GOT3 (cell line): ENCODE measurements around the gene ENPP3.
A peak's percentile ranks its signal among the peaks of the same experiment; 100 is the strongest.

Source experiments
- DNase-seq: peaks from one replicate; lab custom pipeline; 2025; ENCODE audit warnings: mixed read lengths; lab: John Stamatoyannopoulos, UW

Gene ENPP3

DNA sequence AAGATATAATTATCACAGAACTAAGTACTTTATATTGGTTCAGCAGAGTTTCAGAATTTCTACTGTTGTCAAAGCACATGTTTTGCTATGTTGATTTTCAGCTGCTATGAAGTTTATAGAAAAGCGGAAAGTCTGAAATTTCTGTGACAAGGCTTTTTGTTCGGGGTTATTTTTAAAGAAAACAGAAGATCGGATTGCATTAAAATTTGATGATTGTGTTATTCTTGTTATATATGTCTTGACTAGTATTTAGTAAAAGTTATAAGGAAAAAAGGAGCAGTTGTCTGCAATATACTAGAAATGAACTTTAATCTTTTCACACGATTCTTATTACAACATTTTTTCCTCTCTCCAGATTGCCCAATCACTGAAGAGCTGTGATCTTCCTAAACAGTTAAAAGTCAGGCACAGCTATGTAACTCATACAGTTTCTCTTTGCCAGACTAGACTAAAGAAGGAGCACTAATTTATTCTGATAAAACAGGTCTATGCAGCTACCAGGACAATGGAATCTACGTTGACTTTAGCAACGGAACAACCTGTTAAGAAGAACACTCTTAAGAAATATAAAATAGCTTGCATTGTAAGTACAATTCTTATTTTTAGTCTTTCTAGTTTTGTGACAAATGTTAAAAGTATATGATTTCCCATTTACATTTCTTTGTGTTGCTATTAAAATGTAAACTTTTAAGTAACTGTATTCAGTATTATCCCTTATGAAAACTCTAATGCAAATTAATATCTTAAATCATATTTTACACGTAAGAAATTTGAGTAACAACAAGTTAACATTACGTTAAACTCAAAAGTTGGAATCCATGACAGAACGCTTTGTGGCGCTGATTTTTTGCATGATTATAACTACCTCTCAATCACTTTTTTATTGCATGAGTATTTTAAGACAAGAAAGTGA, at the start of gene ENPP3:
TSS of gene ENPP3 (plus strand) at position 423 of the 913 bp plus-strand sequence. CDS start at position 506, 83 bp downstream.
- no peak for DNase-seq

DNA sequence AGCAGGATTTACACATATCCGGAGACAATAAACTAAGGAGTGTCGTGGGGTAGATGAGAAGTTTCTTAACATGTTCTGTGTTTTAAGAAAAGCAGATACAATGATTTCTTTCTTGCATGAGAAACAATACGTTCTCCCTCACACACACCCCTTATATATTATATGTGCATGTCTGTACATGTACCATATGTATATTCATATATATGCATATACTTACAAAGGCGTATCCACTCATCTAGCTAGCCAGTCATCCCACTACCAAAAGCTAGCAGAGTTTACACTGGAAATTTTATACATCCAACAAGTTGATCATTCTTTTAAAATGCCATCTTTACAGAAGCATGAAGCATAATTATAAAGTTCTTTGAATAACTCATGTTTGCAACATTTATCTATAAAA, 49.2 kb upstream of the ENPP3 start:
- DNase-seq = no peak

DNA sequence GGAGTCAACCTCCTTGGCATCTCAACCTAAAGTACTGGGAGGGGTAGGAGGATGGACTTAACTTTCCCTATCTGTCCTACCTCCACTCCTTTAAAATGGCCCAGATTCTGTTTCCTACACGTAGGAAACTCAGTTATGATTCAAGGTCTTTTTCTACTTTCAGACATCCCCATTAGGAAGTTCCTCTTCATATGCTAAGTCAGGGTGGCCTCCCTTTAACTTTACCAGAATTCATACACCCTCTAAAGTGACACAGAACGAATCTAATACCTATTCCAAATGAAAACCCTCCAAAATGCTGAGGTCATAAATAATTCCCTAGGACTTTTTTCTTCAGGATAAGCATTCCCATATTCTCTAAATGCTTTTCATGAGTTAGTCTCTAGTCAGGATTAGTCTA, 48.5 kb upstream of the ENPP3 start:
- DNase-seq = no peak

DNA sequence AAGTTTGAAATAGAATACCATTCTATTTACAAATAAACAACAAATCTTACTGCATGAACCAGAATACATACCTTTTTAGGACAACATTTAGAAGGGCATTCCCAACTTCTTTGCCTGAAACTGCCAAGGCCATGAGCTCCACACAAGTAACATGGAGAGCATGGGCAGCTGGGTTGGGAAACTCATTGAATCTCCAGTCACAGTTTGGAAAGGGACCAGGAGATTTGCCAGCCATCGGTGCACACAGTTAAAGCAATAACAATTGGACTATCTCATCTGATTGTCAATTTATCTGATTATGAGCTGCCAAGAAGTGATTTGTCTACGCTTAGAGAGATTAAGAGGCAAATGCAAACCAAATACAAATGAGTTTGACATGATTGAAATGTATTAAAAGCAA, 44.2 kb upstream of the ENPP3 start:
- no peak for DNase-seq

DNA sequence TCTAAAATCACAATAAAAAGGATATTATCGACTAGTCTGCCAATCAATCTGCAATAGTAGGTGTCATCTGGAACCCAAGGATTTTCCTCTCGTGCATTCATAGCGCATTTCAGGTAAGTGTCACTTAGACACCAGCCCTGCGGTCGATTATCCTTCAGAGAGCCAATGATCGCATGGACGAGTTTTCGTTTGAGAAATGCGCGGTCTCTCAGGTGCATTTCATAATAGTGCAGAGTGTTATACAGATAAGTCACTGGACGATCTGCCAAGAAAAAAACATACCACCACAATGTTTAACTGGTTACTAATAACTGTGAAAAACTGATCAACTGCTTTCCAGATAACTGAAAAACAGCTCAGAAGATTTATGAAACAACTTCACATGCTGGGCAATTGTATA, 43.0 kb upstream of the ENPP3 start:
- DNase-seq = no peak

DNA sequence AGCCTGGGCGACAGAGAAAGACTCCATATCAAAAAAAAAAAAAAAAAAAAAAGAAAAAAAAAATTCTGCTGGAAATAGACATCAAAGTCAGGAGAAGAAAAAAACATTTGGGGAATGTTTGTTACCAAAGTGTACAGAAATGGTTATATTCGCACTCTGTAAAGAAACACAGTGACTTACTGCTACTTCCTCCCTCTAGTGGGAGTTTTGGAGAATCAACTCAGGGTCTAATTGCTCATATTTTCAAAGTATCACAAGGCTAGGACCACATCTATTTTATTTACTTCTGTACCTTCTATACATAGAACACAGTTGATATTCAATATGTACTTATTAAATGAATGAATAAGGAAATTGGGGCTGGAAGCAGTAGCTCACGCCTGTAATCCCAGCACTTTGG, 39.7 kb upstream of the ENPP3 start:
- no peak for DNase-seq

DNA sequence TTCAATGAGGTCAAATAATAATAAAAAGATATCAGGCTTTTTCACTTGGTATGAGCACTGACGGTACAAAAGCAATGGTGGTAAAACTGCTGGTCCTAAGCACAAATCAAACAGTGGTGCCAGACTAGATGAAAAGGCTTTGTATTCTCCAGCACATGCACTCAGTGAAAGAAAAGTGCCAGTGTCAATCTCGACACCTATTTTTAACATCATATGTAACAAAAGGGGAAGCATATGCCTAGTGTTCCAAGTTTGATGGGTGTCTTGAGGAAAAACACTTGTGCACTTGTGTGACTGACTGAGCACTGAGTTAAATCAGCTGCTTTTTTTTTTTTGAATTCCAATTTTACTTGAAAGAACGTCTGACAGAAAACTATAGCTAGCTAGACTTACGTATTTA, 36.4 kb upstream of the ENPP3 start:
- no peak for DNase-seq

DNA sequence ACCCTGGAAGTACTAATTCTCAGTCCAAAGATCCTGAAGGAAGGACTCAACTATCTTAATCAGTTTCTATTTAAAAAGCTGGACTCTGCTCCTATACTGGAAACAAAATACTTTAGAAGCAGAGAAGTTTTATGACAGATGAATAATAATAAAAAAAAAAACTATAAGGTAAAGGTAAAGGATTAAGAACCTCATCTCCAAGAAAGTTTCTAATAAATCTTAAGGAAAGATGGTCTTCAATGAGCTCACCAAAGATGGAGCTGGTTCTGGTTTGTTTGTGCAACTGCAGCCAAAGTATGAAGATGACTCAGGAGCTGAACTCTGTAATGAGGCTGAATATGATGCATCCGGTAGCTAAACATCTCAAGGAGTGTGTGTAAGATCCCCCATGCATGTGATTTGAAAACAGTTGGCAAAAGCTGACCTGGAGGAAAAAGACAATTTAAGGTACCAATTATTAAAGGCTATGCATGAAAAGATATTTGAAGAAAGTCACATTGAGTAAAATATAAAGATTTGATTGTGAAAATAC, 34.3 kb upstream of the ENPP3 start:
- no peak for DNase-seq

DNA sequence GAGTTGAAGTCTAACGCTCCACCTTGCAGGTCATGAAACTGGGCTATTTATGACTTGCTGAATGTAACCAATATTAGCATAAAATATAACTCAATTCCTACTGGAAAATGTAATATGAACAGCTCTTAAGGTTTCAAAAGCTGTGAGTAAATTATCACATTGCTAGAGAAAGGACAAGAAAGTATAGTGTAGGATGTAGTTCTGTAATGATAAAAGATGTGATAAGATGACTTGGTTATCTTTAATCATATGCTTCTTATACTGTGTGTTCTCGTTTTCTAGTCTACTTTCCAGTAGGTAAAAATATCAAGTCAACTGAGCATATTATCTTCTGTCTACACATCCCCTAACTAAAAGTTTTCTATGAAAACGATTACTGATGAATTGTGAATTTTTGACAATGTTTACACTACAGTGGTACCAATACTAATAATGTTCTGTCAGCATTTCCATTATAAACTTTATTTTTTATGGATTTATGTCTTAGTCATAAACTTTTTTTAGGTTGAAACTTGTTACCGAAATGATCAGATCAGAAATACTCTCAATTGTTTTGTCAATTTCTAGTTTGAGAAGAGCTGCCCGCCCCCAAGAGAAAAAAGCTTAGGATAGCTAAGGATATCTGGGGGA, 23.7 kb upstream of the ENPP3 start:
- DNase-seq = no peak

DNA sequence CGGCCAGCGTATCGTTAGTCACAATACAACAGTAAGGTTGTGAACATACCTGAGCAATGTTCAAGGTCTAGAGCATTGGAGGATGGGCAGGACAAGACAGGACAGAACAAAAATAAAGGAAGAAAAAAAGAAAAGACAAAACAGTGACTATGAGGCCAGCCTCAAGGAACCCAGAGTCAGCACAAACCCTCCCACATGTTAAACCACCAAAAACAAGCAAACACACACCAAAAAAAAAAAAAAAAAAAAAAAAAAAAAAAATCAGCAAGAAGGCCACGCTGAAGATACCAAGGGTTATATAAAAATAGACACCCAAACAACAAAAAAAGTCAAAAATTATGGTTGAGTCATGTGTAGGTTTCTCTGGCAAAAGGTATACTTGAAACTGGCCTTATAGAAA, 21.8 kb upstream of the ENPP3 start:
- DNase-seq = no peak

DNA sequence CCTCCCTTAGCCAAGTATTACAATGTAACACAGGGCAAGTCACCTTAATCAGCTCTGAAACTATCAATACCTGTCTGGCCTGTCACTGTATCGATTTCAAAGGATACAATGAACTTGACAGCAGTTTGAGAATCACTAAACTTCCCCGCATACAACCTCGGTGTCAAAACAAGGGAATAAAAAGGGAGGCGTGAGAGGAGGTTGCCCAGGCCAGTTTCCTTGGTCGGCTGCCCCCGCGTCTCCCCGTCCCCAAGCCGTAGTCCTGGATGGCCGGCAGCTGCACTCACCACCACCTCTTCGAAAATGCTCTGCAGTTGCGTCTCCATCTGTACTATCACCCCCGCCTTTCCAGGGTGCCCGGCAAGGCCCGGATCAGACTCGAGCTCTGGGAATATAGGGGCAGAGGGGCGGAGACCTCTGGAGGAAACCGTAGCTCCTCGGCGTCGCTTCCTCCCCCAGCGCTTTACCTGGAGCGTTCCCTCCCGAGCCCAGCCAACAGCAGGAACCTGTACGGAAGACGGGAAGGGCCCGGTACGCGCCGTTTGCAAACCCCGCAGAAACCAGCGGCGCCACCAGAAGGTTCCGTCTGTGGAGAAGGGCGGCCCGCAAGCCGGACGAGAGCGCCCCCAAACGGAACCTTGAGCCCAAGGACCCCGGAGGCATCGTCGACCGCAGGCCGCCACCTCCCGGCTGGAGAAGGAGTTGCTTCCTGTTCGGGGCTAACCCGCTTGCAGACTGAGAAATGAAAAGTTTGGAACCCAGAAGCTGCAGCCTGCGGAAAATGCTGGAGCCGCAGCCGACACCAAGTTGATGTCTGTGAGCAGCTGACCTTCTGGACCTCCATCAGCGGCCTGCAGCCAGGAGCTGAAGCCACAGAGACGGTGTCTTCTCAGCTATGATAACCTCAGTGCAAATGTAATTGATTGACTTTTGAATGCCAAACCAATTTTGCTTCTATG, 9.1 kb upstream of the ENPP3 start, which contains the start of gene MED23:
TSS of gene MED23 (minus strand) at position 519 of the 959 bp plus-strand sequence. CDS start at position 326, 193 bp downstream.
- peak; percentile 91 for DNase-seq

DNA sequence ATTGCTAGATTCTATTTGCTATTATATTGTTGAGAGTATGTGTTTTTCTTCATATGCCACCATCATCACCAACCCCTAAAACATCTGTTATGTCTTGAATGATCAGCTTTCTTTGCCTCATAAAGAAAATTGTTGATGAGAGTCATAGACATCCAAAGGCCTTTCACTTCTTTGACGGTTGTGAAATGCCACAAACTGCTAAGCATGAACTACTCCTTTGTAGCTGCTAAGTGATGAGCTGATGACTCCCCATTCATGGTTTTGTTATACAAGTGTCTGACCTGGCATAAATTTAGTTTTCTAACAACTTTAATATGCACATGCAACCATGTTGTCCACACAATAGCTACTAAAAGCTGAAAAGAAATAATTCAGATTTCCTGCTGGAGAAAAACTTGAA, 8.4 kb upstream of the ENPP3 start:
- no peak for DNase-seq

DNA sequence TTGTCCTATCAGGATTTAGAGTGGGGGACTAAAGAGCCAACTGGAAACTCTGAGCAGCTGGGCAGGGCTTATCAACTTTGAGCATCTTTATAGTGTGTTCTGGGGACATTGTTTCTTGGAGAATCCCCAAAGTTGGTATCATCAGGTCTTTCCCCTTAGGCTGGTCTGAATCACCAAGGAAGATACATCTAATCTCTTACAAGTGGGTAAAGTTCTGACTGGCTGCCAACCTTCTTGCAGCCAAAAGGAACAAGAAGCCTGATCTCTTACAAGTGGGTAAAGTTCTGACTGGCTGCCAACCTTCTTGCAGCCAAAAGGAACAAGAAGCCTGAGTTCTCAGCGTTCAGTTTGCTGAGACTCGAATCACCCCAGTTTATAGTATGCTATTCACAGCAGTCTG, 7.5 kb upstream of the ENPP3 start:
- no peak for DNase-seq

DNA sequence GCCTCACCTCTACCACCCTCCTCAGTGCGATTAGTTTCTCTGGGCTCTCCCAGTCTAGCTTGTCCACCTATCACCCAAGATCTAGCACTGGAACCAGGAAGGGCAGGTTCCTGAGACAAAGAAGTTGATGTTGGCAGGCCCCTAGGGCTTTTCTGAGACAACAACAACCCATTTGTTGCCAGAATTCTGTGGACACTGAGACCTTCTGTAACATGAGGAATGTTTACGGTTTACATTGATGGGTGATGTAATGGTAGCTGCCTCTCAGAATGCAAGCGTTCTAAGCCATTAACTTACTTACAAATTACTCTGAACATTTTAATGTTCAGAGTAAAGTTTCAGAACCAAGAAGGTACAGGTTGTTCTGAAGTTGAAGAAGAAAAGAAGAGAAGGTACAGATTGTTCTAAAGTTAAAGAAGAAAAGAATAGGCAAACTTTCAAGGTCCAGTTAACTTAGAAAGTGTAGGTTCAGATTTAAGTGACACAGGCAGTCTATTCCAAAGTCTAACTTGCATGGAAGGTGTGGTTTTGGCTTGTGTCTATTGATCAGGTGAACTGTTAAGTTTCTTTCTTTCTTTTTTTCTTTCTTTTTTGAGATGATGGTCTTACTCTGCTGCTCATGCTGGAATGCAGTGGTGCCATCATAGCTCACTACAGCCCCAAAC, 5.3 kb upstream of the ENPP3 start:
- no peak for DNase-seq

DNA sequence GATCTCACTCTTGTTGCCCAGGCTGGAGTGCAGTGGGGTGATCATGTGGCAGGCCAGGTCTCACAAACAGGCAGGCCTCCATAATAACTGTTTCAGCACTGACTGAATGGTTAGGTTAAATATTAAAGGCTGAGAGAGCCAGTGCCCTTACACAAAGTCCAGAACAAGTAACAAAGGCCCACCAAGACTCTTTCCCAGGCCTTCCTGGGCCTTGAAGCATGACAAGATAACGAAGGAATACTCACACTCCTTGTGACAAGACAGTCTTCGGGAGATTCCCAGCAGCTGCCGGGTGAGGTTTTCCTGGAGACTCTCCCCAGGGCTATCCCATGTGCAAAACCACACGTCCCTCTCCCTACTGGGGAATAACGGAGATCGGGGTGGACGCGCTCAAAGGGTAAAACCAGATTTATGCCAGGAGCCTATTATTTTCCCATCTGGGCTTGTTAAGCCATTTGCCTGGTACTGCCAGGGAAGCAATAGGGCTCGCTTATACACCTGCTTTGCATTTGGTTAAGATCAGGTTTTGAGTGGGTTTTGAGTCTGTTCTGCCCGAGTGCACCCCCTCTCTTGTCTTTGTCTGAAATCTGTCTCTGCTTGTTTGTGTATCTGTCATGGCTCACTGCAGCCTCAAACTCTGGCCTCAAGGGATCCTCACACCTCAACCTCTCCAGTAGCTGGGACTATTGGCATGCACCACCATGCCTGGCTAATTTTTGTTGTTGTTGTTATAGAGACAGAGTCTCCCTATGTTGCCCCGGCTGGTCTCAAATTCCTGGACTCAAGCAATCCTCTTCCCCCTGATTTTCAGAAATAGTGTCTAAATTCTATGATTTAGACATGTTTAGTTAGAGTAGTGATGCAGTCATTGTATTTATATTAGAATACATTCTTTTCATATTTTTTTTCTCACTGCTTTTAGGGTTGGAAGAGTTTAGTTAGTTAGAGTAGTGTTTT, 1.4 kb upstream of the ENPP3 start:
- DNase-seq = no peak

DNA sequence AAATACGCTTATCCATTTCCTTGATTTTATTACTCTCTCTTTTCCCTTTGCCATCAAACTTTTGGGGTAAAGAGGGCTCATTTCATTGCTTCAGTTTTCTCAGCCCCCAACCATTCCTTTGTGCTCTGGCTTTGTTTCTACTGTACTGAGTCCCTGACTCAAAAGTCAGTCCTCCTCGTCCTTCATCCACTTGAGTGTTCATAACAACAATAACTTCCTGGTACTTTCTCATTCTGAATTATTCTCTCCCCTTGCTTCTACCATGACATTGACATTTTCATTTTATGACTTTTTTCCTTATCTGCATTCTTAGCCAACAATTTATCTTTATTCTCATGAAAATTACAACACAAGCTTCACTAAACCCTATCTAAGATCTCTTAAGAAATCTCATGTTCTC, 911 bp downstream of the ENPP3 start:
- DNase-seq = no peak

DNA sequence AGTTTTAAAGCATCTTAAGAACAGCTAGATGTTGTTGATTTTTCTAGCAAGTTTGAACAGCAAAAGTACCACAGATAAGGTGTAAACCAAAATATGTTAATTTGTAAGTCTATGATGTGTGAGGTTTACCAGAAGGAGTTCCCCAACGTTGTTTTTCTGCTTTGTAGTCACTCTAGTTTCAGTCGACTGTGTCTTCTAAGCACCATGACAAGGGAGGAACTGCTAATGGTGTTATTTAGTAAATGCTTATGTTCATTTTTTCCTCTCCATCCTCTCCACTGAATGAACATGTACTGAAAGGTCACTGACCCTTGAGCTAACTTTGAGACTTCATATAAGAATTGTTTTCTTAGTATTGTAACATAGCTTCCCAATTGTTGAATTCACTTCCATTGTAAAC, 3.0 kb downstream of the ENPP3 start:
- no peak for DNase-seq

DNA sequence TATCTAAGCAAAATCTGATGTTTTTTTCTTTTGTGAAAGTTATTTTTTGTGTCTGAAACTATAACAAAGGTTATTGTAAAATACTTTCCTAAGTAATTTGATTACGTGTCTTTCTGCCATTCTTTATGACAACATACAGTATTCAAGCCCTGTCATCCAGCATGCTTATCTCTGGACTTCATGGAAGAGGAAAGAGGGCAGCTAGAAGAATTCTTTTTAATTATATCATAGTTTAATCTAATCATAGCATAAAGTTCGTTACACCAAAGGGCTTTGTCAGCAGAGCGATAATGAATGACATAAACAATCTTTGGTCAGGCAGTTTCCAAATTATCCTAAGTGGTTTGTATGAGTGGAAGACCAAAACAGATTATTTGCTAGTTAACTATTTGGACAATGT, 3.5 kb downstream of the ENPP3 start:
- no peak for DNase-seq

DNA sequence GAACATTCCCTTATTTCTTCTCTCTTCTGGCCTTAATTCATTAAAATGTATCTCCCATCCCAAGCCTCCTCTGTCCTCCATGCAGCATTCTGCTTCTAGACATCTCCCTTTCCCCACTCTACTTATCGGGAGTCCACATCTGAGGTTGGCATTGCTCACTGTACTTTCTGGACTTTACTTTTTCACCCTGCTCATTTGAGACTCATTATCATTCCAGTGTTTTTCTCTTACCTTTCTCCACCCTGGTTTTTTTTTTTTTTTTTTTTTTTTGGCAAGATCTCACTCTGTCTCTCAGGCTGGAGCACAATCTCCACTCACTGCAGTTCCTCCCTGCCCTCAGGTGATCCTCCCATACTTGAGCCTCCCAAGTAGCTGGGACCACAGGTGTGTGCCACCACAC, 4.5 kb downstream of the ENPP3 start:
- DNase-seq = no peak

DNA sequence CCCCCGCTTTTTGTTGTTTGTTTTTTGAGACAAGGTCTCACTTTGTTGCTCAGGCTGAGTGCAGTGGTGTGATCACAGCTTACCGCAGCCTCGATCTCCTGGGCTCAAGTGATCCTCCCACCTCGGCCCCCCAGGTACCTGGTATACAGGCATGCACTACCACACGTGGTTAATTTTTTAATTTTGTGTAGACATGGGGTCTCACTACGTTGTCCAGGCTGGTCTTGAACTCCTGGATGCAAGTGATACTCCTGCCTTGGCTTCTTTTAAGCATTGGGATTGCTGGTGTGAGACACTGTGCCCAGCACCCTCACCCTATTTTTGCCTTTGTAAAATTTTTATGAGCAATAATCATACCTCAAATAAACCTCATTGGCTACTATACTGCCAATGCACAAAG, 5.5 kb downstream of the ENPP3 start:
- no peak for DNase-seq
